GM18907 (cell line): ENCODE measurements around the gene TCP1.
"Not testable (repeated sequence)": the region's sequence is repeated elsewhere in the genome, so short reads cannot be mapped to it uniquely, and the experiment has no call there.

Experiments used
- ATAC-seq: cut with Tn5 transposase; IDR thresholded peaks from one replicate; pipeline ENCODE4 v1.9.1; 2021; ENCODE audit warnings: mild to moderate bottlenecking, moderate library complexity; ENCODE audit not compliant: unreplicated experiment

The TCP1 gene

GRCh38 chr6:159789377-159790148 is at the start of gene TCP1:
Gene TCP1 (minus strand): TSS chr6:159789602. CDS start chr6:159789468, 134 bp downstream.
- ATAC-seq, result peak; percentile 76

DNA sequence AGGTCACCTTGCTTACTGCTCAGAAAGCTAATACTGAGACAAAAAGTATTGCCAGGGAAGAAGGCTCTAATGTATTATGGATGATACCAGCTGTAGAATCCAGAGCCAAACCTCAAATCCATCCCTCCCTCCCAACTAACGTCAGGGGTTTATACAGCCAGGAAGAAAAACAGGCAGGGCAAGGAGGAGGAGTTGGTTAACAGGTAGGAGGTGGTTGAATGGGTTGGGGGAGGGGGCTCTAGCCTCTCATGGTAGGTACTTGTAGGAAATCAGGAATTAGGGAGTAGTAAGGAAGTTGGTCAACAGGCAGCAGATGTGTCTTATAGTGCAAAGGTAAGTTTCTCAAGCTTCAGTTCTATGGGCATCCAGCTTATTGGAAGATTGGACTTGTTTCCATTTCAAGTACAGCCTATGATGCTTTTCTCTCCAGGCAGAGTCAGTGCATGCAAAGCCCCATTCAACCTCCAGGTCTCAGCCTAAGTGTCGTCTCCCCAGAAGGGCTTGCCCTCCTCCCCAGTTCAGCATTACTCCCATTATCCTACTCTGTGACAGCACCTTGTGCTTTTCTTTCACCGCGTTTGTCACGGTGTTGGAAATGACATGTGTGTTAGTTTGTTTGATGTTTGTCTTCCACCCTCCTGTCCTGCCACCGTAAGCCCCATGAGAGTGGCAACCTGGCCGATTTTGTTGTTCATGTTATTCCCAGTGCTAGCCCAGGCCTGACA is 48.8 kb upstream of the TCP1 start:
- no peak for ATAC-seq

- no peak for ATAC-seq
Observed at GRCh38 chr6:159837511-159837910, 48.1 kb upstream of the TCP1 start.

- ATAC-seq, result no peak
Observed at GRCh38 chr6:159836718-159837490, 47.5 kb upstream of the TCP1 start.

GRCh38 chr6:159833997-159834603 is 44.7 kb upstream of the TCP1 start:
- ATAC-seq, result no peak

- no peak for ATAC-seq
Observed at GRCh38 chr6:159833556-159833955, 44.2 kb upstream of the TCP1 start.

GRCh38 chr6:159832946-159833345 is 43.5 kb upstream of the TCP1 start:
- no peak for ATAC-seq

DNA sequence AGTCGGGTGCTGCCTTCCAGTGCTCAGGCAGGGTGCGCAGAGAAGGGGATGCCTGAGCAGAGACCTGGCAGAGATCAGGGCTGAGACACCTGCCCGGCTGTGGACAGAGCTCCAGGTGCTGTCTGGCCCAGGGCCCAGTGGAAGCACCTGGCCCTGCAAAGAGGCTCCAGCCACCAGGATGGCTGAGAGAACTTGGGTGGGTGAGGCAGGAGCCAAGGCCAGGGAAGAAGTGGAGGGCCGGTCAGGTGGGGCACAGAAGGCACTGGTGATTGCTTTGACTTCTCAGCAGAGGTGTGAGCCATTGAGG is 41.9 kb upstream of the TCP1 start:
- no peak for ATAC-seq

DNA sequence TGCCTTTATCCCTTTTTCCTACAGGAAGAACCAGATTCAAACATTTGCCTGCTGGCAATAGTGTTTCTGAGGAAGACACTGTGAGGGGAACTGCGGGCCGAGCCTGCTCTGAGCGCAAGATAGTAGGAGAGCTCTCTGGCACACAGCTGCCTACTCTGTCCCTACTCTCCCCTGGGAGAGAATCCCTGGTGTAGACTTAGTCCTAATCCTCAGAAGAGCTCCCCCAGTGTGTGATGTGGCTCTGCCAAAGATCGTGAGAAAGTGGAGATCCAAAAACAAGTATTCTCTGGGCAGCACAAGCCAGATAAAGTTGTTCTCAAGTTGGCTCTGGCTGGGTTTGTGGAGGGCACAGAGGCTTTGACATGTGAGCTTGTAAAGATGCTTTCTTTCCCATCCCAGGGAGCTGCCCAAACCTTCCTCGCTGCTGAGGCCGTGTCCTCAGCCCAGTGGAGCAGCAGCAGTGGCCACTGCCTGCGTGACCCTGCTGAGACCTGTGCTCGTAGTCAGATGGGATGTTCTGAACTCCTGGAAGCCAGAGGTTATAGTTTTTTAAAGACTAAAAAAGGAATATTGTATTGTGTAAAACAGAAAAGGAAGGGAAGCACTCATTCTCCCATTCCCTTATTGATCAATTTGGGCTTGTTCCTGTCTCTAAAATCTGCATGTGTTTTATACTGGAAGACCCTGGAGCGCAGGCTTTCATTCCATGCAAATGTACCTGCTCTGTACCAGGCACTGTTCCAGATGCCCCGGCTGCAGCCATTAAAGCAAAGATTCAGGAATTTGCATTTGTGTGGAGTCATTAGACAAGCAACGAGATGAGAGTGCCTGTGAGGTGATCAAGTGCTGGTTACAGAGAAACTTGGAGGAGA is 41.3 kb upstream of the TCP1 start:
- ATAC-seq, result no peak

DNA sequence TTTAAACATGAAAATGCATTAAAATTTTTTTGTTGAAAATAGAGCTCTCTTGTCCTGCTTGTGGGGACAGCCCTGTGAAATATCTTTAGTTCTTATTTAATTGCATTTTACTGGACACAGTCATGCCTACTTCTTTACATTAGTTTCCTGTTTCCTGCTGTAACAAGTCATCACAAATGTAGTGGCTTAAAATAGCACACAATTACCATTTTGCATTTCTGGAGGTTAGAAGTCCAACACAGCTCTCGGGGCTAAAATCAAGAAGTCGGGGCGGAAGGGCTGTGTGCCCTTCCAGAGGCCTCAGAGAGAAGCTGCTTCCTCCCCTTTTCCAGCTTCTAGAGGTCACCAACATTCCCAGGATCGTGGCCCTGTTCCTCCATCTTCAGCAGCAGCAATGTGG is 40.1 kb upstream of the TCP1 start:
- peak; percentile 75 for ATAC-seq

- ATAC-seq, result no peak
Observed at GRCh38 chr6:159828074-159828473, 38.7 kb upstream of the TCP1 start.

GRCh38 chr6:159826968-159827647 is 37.7 kb upstream of the TCP1 start:
- no peak for ATAC-seq

GRCh38 chr6:159826004-159826403 is 36.6 kb upstream of the TCP1 start:
- no peak for ATAC-seq

DNA sequence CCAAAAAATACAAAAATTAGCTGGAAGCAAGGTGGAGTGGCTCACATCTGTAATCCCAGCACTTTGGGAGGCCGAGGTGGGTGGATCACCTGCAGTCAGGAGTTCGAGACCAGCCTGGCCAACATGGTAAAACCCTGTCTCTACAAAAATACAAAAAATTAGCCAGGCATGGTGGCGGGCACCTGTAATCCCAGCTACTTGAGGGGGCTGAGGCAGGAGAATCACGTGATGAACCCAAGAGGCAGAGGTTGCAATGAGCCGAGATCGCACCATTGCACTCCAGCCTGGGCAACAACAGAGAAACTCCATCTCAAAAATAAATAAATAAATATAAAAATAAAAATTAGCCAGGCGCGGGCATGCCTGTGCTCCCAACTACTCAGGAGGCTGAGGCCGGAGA is 35.3 kb upstream of the TCP1 start:
- ATAC-seq, result not testable (repeated sequence)

DNA sequence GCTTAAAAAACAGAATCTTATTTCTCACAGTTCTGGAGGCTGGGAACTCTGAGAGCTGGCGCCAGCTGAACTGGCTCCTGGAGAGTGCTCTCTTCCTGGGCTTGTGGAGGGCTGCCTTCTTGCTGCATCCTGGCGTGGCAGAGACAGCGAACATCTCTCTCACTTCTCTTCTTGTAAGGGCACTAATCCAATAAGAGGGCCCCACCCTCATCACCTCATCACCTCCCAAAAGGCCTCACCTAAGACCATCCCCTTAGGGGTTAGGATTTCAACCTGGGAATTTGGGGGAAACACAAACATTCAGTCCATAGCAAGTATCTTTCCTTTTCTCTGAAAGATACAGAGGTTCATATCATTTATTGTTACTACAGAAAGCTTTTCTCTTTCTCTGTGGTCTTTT is 34.6 kb upstream of the TCP1 start:
- no peak for ATAC-seq

DNA sequence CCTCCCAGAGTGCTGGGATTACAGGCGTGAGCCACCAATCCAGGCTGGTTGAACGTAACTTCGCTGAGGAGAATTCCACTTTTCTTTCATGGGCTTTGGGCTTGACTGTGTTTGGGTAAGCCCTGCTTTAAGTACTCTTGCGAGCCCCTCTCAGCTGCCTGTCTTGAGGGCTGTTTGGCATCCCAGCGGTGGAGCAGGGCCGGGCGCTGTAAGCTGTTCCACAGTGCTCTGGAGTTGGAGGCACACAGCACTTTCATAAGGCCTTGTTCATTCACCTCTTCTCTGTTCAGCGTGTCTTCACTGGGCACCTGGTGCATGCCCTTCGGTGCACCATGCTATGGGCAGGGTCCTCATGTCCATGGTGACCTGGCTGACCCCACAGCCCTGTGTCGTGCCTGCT is 32.3 kb upstream of the TCP1 start:
- no peak for ATAC-seq

GRCh38 chr6:159821122-159821521 is 31.7 kb upstream of the TCP1 start:
- ATAC-seq, result no peak

GRCh38 chr6:159819932-159820640 is 30.7 kb upstream of the TCP1 start:
- no peak for ATAC-seq

- no peak for ATAC-seq
Observed at GRCh38 chr6:159819098-159819497, 29.7 kb upstream of the TCP1 start.
